Activated T-helper 1 cell treated with anti-CD3 and anti-CD28 coated beads, Interleukin-12 subunit alpha, Interleukin-12 subunit beta, Interleukin-2, Interleukin-4 antibody, amounts not matched to agents 30 ng/mL and 10 ng/mL and 1 ng/mL, durations not matched to agents 14 hours and 24 hours and 36 hours (primary cell): ENCODE data around the gene PRMT9. TPM values are rescaled to one million over a fixed set of nuclear protein-coding genes. Genes with fewer than 3 reads are reported as not detected.

Experiments used
- DNase-seq: peaks from one replicate; pipeline ENCODE4 v3.0.0; 2021; ENCODE audit warnings: low spot score
- H3K27ac Mint-ChIP-seq: one replicate; pipeline ENCODE4 v1.8.0; 2021; ENCODE audit warnings: mild to moderate bottlenecking, mixed read lengths
- H3K27me3 Mint-ChIP-seq: one replicate; pipeline ENCODE4 v1.8.0; 2022; ENCODE audit warnings: mild to moderate bottlenecking, moderate library complexity, mixed read lengths; ENCODE audit not compliant: insufficient read depth
- H3K36me3 Mint-ChIP-seq: one replicate; pipeline ENCODE4 v1.8.0; 2021; ENCODE audit warnings: low read depth, mixed read lengths
- H3K4me1 Mint-ChIP-seq: one replicate; pipeline ENCODE4 v1.8.0; 2021; ENCODE audit warnings: low read depth, mixed read lengths
- H3K4me3 Mint-ChIP-seq: one replicate; pipeline ENCODE4 v1.8.0; 2021; ENCODE audit warnings: mild to moderate bottlenecking, moderate library complexity, mixed read lengths
- H3K9me3 Mint-ChIP-seq: one replicate; pipeline ENCODE4 v1.8.0; 2021; ENCODE audit warnings: mixed read lengths
- intact Hi-C: fragments of 100-400 bp; cut with micrococcal nuclease; formaldehyde crosslinking; loops from one replicate; pipeline ENCODE4 v1.15.1; 2024
- total RNA-seq: library from RNA; stranded (reverse); gene quantifications from 2 replicates; pipeline ENCODE4 v1.2.3, GENCODE V29; 2022

The PRMT9 gene
- total RNA-seq, 1 donor from 2014 or later, result 6.8 TPM

DNA sequence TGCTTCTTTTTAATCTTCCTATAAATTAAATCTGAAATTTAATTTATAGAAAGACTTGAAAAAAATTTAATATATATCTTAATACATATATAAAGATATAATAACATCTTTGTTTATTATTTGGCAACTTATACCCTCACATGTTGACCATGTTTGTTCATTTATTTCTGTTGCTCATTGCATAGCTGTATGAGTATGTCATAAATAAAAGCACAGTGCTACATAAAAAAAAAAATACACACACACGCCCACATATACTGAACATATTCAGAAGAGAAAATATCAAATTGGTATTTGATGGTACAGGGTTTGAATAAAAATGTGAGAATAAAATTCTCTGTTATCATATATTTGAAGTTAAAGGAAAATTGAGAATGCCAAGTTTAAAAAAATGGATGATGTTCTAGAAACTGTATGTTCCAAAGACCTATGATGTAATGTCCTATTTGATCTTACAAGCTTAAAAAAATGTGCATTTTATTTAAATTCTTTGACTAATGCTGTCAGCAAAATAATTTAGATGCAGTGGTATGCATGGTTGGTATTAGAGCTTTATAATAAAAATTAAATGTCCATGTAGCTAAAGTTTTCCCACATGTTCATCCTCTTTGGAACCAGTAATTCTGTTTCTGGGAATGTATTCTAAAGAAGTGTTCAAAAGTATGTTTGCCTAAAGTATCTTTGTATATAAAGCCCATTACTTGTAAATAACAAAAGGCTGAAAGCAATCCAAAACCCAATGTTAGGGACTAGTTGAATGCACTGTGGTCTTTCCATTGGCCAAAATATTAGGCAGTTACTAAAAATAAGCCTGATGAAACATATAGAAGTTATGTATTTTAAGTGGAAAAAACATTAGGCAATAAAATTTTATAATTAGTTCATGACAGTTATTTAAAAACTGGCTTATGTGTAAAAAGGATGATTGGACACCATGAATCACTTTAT lies 53.9 kb downstream of the PRMT9 start:
- Mint-ChIP-seq H3K4me1 (no peaks in the 10 kb centered on the region), H3K9me3 (no peaks in the 10 kb centered on the region), H3K4me3 (no peak overlapping the region), H3K36me3 (peaks cover 30% of the 10 kb centered on the region), H3K27me3 (no peaks in the 10 kb centered on the region), H3K27ac (no peak overlapping the region)
- DNase-seq, result no peak
- intact Hi-C loops, result no loop called here

DNA sequence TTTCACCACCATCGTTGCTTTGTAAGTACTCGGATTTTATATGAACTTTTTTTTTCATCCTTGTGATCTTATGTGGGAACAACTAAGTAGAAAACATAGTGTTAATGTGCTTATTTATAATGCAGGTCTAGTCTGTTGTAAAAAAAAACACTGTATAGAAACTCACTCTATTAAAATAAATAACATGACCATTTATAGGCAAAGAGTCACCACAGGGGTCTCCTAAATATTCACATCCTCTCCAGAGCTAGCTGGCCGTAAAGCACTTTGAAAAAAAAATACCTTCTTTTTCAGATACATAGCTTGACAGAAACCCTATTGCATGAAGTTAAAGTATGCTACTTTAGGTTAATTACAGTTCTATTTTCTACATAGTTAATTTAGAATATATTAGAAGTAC lies 55.5 kb downstream of the PRMT9 start:
- no peak overlapping the region for H3K4me3 Mint-ChIP-seq

DNA sequence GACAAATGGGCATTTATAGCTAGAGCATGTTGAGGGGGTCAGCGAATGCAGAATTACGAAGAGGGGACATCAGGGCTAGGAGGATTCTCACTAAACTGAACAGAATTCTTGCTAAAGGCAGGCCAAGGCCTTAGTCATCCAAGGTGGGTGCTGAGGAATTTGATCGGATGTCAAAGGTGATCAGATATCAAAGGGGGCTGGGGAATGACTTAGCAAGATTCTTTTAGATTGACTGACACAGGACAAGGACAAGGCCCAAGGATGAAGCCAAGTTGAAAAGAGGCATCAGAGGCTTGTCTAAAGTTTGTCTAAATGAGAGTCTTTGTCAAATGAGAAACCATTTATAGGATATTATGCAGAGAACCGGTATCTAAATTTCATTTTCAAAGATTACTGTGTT lies 57.1 kb downstream of the PRMT9 start:
- intact Hi-C loops, result no loop called here
- no peak for DNase-seq
- no peaks in the 10 kb centered on the region for H3K9me3 Mint-ChIP-seq
- H3K27ac Mint-ChIP-seq, result no peak overlapping the region
- H3K36me3 Mint-ChIP-seq, result peaks cover 31% of the 10 kb centered on the region
- H3K4me3 Mint-ChIP-seq, result no peak overlapping the region
- H3K27me3 Mint-ChIP-seq, result no peaks in the 10 kb centered on the region
- no peaks in the 10 kb centered on the region for H3K4me1 Mint-ChIP-seq

More for the DNA sequence above, 55.5 kb downstream of the PRMT9 start:
- H3K4me1 Mint-ChIP-seq, result no peaks in the 10 kb centered on the region
- H3K27ac Mint-ChIP-seq, result no peak overlapping the region
- H3K27me3 Mint-ChIP-seq, result no peaks in the 10 kb centered on the region
- DNase-seq, result no peak
- peaks cover 32% of the 10 kb centered on the region for H3K36me3 Mint-ChIP-seq
- no peaks in the 10 kb centered on the region for H3K9me3 Mint-ChIP-seq
- intact Hi-C loops, result no loop called here

- no peaks in the 10 kb centered on the region for H3K27me3 Mint-ChIP-seq
- no peak overlapping the region for H3K27ac Mint-ChIP-seq
- H3K4me1 Mint-ChIP-seq, result peaks cover 6% of the 10 kb centered on the region
- no peak overlapping the region for H3K4me3 Mint-ChIP-seq
- peaks cover 27% of the 10 kb centered on the region for H3K36me3 Mint-ChIP-seq
- intact Hi-C loops, result no loop called here
- H3K9me3 Mint-ChIP-seq, result no peaks in the 10 kb centered on the region
- no peak for DNase-seq
These were observed 58.2 kb downstream of the PRMT9 start for GRCh38 chr4:147625733-147626132.

DNA sequence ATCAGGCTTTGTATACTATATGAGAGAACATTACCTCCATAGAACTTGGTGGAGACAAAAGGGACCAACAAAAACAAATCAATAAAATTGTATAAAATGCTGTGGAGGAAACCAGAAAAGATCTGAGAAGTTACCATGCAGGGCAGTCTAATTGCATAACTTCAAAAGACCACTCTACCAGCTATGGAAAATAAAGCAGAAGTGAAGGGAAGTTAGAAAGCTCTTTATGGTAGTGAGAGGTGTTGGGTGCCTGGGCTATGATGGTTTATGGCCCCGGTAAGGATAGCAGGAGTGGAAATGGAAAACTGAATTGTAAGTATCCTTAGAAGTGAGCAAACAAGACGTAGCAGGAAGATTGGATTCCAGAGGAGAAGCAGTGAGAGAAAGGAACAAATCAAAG lies 63.6 kb downstream of the PRMT9 start:
- intact Hi-C loops, result no loop called here
- H3K4me1 Mint-ChIP-seq, result peaks cover 26% of the 10 kb centered on the region
- DNase-seq, result no peak
- H3K27me3 Mint-ChIP-seq, result no peaks in the 10 kb centered on the region
- peaks cover 24% of the 10 kb centered on the region for H3K36me3 Mint-ChIP-seq
- H3K4me3 Mint-ChIP-seq, result no peak overlapping the region
- no peaks in the 10 kb centered on the region for H3K9me3 Mint-ChIP-seq
- no peak overlapping the region for H3K27ac Mint-ChIP-seq

DNA sequence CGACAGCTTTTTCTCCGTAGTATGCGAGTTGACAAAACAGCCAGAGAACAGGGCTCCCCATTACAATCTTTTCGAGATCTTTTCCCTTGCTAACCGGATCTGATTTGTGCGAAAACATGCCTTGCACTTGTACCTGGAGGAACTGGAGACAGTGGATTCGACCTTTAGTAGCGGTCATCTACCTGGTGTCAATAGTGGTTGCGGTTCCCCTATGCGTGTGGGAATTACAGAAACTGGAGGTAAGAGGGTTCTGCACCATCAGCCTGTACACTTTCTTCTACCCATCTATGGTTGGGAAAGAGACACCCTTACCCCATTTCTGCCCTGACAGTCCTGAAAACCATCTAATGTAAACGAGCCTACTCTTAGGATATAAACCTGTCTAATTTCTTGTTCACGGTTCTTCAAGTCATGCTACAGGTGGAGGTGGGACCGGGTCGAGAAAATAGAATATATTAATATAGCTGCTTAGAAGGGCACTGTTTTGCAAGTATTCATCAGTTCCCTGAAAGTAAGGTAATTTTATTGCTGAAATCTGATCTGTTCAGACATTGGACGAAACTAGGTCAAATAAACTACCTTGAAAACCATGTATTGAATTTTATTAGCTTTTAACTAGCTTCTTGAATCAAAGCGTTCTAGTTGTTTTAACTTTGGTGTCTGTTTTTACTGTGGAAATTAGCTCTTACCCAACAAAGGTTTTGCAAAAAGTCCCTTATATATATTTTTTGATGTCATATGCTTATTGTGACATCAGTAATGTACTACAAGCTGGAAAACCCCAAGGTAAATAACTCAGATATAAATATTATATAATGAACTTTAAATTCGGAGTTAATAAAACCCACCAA lies 65.9 kb downstream of the PRMT9 start:
- Mint-ChIP-seq H3K36me3 (peaks cover 14% of the 10 kb centered on the region), H3K27me3 (peaks cover 6% of the 10 kb centered on the region), H3K9me3 (no peaks in the 10 kb centered on the region), H3K4me3 (peak overlapping the region; percentile 92), H3K27ac (peak overlapping the region; percentile 89), H3K4me1 (peaks cover 26% of the 10 kb centered on the region)
- intact Hi-C loops, result loop anchor here (1.0 to 10.0 kb wide), 8 partner anchors 21 to 825 kb away; partner anchors contain the start of genes ARHGAP10, NR3C2 and PRMT9
- DNase-seq, result no peak

- H3K27me3 Mint-ChIP-seq, result peaks cover 7% of the 10 kb centered on the region
- peak within 1 kb of the TSS; percentile 92 for H3K4me3 Mint-ChIP-seq
- H3K9me3 Mint-ChIP-seq, result no peaks in the 10 kb centered on the region
- peaks cover 26% of the 10 kb centered on the region for H3K4me1 Mint-ChIP-seq
- DNase-seq, result peak; percentile 97
- peak within 1 kb of the TSS; percentile 89 for H3K27ac Mint-ChIP-seq
- H3K36me3 Mint-ChIP-seq, result peaks cover 11% of the 10 kb centered on the region
- intact Hi-C loops, result loop anchor here (1.0 to 10.0 kb wide), 8 partner anchors 21 to 825 kb away; partner anchors contain the start of genes ARHGAP10, NR3C2 and PRMT9
These were observed 66.7 kb downstream of the PRMT9 start, which contains the start of gene TMEM184C for GRCh38 chr4:147617173-147617840. TMEM184C (plus strand) TSS chr4:147617397; CDS start chr4:147617957, 560 bp downstream.

DNA sequence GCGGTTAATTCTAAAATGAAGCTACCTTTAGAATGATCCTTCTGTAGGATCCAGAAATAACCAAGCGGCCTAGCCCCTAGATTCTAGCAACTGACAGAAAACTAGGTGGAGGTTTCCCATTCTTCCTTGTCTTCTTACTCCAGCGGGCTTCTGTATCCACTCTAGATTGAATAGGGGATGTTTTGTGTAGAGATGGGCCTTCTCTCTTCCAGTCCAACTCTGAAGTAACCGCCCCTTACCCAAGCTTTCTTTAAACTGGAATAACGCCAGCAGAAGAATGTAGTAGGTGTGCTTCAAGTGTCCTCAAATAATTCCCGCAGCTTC lies 67.2 kb downstream of the PRMT9 start:
- Mint-ChIP-seq H3K36me3 (peaks cover 11% of the 10 kb centered on the region), H3K4me3 (peak overlapping the region; percentile 92), H3K4me1 (peaks cover 26% of the 10 kb centered on the region), H3K27ac (peak overlapping the region; percentile 89), H3K9me3 (no peaks in the 10 kb centered on the region), H3K27me3 (peaks cover 11% of the 10 kb centered on the region)
- DNase-seq, result no peak
- intact Hi-C loops, result loop anchor here (1.0 to 10.0 kb wide), 8 partner anchors 22 to 826 kb away; partner anchors contain the start of genes ARHGAP10, NR3C2 and PRMT9

- no peak overlapping the region for H3K4me3 Mint-ChIP-seq
- H3K9me3 Mint-ChIP-seq, result no peaks in the 10 kb centered on the region
- H3K27me3 Mint-ChIP-seq, result peaks cover 12% of the 10 kb centered on the region
- H3K27ac Mint-ChIP-seq, result no peak overlapping the region
- H3K36me3 Mint-ChIP-seq, result no peaks in the 10 kb centered on the region
- H3K4me1 Mint-ChIP-seq, result no peaks in the 10 kb centered on the region
- intact Hi-C loops, result loop anchor here (10.0 kb wide), 1 partner anchor 444 kb away; no protein-coding TSS in a partner anchor
- no peak for DNase-seq
These were observed 73.3 kb downstream of the PRMT9 start for GRCh38 chr4:147610686-147611085.

DNA sequence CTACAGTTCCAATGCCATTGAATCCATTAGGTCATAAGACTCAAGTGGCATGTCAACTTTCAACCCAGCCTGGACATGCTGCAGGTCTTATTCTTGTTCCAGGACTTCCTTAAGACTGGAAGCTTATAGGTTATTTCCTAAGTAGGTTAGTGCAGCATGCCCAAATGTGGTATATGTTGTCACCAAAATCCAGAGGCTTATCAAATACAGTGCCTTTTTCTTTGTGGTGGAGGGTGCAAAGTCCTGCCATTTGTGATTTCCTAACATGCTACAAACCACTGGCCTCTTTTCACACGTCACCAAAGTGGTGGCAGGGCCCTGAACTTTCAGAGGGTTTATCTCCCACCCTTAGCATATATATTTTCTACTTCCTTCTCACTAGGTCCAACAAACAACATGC lies 76.5 kb downstream of the PRMT9 start:
- no peak for DNase-seq
- Mint-ChIP-seq H3K36me3 (no peaks in the 10 kb centered on the region), H3K4me3 (no peak overlapping the region), H3K4me1 (no peaks in the 10 kb centered on the region), H3K27ac (no peak overlapping the region), H3K9me3 (no peaks in the 10 kb centered on the region), H3K27me3 (peaks cover 7% of the 10 kb centered on the region)
- intact Hi-C loops, result no loop called here

DNA sequence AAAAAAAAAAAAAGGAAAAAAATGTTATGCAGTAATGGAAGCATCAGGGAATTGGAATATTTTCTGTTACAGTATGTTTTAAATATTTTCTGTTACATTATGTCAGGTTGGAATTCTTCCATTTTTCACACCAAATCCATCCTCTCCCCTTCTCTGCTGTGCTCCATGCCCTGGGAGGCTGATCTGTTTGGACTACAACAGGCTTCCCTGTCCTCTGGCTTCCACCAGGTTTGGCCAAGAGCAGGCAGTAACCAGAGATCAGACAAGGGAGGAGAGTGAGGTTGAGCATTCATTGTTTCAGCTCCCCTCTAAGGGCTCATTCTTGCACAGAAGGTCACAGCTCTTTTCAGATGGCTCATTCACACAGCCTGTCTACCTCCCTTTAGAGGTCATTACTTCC lies 78.5 kb downstream of the PRMT9 start:
- Mint-ChIP-seq H3K27me3 (peaks cover 3% of the 10 kb centered on the region), H3K4me1 (no peaks in the 10 kb centered on the region), H3K4me3 (no peak overlapping the region), H3K9me3 (no peaks in the 10 kb centered on the region), H3K36me3 (no peaks in the 10 kb centered on the region), H3K27ac (no peak overlapping the region)
- intact Hi-C loops, result no loop called here
- DNase-seq, result no peak

DNA sequence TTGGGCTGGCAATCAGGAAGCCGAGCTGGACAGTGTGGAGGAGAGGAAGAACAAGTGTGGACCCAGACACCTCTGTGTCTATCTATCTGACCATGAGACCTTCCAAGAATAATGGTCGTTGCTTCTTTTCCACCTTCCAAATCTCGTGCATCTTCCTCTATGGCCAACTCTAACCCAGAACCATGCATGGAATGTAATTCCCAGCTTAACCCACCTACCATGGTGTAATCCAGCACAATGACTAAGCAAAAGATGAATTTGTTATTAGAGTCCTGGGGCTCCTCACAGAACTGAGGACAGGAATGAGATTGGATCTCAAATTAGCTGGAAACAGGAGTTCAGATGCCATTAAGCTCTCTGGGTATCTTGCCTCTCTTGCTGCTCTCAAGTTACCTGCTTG lies 84.2 kb downstream of the PRMT9 start:
- Mint-ChIP-seq H3K9me3 (no peaks in the 10 kb centered on the region), H3K4me3 (no peak overlapping the region), H3K36me3 (no peaks in the 10 kb centered on the region), H3K27ac (no peak overlapping the region), H3K27me3 (peaks cover 8% of the 10 kb centered on the region), H3K4me1 (no peaks in the 10 kb centered on the region)
- intact Hi-C loops, result no loop called here
- DNase-seq, result no peak
